Stimulated activated CD8-positive, alpha-beta memory T cell treated with anti-CD3 and anti-CD28 coated beads, Interleukin-7, amount 100 ng/mL, for 1 hour (primary cell): ENCODE measurements around the gene FGF22.
"Not testable (repeated sequence)": the region's sequence is repeated elsewhere in the genome, so short reads cannot be mapped to it uniquely, and the experiment has no call there.

Experiments
- DNase-seq, 2 donors: peaks; one replicate each; pipeline ENCODE4 v3.0.0-alpha.2; 2020; ENCODE audit warnings: low read depth in 2 of 2

Gene FGF22

DNA sequence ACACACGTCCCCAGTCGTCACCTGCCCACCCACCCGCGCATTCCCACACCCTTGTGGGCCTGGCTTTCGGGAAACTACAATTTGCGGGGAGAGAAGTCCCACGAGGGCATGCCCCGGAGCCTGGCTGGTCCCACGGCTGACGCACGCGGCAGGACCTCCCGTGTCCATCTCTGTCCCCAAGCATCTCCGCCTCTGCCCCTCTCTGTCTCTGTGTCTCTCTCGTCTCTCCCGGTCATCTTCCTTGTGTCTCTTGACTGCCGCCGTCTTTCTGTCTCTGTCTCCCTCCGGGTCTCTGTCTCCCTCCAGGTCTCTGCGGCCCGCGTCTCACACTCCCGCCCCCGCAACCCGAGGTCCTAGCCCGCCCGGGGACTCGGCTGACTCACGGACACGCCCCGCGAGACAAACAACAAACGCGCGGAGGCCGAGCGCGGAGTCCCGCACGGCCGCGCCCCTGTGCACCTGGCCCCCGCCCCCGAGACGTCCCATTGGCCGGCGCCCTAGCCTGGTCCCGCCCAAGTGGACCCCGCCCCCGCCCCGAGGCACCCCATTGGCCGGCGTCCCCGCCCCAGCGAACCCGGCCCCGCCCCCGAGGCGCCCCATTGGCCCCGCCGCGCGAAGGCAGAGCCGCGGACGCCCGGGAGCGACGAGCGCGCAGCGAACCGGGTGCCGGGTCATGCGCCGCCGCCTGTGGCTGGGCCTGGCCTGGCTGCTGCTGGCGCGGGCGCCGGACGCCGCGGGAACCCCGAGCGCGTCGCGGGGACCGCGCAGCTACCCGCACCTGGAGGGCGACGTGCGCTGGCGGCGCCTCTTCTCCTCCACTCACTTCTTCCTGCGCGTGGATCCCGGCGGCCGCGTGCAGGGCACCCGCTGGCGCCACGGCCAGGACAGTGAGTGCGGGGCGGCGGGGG is at the start of gene FGF22:
Gene FGF22 (plus strand): TSS at position 627 of the 908 bp plus-strand sequence. CDS start 47 bp downstream, at position 674.
- peak; percentile 93 to 94 for DNase-seq

GRCh38 chr19:590396-590745 is 49.3 kb upstream of the FGF22 start:
- DNase-seq: no peak

DNA sequence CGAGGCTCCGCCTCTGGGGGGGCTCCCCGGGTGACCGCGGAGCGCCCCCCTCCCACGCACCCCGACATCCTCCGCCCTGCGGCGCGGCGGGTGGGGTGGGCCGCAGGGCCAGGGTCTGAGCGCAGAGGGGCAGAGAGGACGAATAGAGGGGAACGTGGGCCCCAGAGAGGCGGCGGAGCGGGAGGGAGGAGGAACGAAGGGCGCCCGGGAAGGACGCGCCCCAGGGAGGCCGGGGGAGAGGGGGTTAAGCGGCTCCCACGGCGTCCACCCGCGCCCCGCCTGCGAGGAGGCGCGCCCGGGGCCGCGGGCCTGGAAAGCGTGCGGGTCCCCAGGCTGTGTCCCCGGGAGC is 49.0 kb upstream of the FGF22 start:
- DNase-seq: no peak

DNA sequence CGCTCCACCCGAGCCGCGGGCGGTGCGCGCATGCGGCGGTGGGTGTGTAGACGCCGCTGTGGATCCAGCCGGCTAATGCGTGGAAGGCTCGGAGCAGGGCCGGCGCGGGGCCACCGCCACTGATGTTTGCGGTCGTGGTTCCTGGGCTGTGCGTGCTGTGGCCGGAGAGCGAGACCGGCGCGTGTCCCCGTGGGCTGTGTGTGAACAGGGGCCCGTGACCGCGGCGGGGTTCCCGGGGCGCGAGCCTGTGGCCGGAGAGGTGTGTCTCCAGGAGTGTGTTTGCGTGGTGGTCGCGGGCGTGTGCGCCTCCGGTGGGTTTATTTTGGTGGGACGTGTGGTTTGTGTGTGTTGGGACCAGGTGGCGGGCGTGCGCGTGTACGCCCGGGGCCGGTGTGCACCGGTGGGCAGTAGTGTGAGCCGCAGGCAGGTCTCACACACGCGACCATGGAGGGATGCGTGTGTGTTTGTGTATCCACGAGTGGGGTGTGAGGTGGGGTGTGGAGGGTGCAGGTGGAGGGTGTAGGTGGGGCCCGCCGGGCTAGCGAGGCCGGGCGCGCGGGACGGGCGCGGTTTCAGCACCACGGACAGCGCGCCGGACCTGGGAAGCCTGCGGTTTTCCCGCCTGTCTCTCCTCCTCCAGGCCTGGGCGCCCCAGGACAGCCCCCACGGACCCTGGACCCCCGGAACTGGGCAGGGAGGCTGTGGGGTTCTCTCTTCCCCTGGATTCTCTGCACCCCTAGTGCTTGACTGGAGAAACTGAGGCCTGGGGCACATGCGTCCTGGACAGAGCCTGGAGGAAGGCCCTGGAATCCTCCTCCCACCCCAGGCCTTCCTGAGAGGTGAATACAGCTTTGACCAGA is 48.4 kb upstream of the FGF22 start:
- no peak for DNase-seq

DNA sequence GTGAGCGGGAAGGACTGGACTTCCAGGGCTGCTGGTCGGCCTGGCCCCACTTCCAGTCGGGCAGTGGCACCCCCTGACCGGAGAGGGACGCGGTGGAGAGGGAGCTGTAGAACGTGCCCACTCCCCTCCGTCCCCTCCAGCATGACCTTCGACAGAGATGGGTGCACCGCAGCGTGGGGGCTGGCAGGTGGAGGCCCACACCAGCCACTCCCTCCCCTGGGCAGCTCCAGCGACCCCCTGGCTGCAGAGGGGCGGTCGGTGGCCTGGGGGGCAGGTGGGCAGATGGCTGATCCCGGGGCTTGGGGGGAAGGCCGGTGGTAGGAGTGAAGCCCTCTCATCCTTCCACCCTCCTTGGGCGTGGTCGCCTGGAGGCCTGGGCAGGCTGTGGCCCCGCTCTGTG is 47.6 kb upstream of the FGF22 start:
- no peak for DNase-seq

DNA sequence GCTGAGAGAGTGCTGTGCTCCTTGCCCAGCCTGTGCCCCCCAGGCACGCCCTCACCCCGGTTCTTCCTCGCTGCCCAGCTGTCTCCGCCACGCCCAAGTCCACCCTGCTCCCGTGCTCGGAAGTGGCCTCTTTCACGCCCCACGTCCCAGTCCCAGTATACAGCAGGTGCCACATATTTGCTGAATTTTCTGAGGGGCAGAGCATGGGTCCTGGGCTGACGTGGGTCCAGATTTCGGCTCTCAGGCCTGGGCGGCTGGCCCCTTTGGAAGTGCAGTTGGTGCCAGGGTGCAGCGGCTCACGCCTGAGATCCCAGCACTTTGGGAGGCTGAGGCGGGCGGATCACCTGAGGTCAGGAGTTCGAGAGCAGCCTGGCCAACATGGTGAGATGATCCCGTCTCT is 46.6 kb upstream of the FGF22 start:
- no peak for DNase-seq

DNA sequence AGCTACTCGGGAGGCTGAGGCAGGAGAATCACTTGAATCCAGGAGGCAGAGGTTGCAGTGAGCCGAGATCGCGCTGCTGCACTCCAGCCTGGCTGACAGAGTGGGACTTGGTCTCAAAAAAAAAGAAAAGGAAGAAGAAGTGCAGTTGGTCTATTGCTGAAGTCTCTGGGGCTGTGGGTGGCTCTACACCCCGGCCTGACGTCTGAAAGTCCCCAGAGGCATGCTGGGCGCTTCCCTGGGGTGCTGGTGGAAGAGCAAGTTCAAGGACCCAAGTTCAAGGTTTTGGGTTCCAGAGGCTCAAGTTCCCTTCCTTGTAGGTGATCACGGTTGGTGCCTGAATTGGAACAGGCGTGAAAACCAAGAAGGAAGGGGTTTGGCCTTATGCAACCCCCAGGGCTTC is 46.2 kb upstream of the FGF22 start:
- DNase-seq: no peak

GRCh38 chr19:594265-594870 is 45.3 kb upstream of the FGF22 start:
- DNase-seq: no peak

DNA sequence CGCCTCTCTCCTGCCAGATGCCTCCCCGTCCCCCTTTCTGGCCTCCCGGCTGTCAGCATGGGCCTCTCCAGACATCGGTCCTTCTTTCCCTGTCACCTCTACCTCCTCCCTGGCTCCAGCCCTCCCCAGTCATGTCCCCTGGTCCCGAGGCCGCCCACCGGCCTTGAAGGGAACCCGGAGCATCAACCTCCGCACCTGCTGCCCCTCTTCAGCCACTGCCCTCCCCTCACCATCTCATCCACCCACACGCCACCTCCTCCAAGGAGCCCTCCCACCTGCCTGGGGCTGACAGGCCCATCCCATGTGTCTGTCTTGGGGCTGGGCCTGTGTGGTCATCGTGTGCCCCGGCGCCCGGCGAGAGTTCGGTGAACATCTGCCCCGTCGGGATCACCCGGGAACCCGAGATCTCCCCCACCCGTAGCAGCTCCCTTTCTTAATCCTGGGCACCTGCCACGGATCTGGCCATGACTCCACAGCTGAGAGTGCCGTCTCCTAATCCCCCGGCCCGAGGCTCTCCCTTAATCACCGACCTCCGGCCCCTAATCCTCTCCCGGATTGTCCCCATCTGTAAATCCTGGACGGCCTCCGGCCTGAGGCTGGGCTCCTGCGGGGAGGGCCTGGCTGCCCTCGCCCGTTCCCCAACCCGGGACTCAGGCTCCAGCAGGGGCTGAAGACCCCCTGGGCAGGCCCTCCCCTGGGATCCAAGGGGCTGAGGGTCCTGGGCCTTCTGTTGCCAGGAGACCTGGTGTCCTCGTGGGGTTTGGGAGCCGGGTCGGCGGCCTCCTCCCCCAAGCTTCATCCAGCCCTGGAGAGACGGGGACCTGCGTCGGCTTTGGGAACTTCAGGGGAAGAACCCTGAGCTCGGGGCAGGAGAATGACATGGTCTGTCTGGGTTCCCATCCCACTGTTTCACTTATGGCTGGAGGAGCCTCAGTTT is 44.1 kb upstream of the FGF22 start:
- no peak for DNase-seq

- DNase-seq: no peak
Observed at GRCh38 chr19:596263-596655, 43.4 kb upstream of the FGF22 start.

- DNase-seq: no peak
Observed at GRCh38 chr19:597406-598315, 42.0 kb upstream of the FGF22 start.

DNA sequence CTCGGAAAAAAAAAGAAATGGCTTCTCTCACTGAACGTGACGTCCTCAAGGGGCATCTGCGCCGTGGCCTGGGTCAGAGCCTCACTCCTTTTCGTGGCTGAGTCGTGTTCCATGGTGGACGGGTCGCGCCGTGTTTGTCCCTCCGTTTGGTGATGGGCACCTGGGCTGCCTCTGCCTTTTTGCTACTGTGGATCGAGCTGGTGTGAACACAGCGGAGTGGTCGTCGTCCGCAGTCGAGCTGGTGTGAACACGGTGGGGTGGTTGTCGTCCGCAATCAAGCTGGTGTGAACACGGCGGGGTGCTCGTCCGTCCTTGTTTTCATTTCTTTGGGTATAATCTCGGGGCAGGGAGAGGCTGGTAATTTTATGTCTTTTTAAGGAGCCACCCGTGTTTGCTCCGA is 38.4 kb upstream of the FGF22 start:
- no peak for DNase-seq

DNA sequence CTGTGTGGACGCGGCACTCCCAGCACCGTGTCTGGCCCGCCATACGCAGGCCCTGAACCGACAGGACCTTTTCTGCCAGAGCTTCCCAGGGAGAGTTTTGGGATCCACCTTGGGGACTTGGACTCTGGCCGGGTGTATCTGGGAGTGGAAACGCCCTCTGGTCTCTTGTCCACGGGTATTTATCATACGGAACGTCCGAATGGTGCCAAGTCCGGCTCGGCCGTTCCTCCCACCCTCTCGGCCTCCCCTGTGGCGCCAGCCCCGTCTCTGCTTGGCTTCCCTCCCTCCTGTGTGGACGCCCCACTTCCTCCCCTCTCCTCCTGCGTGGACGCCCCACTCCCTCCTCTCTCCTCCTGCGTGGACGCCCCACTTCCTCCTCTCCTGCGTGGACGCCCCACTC is 37.9 kb upstream of the FGF22 start:
- DNase-seq: no peak

DNA sequence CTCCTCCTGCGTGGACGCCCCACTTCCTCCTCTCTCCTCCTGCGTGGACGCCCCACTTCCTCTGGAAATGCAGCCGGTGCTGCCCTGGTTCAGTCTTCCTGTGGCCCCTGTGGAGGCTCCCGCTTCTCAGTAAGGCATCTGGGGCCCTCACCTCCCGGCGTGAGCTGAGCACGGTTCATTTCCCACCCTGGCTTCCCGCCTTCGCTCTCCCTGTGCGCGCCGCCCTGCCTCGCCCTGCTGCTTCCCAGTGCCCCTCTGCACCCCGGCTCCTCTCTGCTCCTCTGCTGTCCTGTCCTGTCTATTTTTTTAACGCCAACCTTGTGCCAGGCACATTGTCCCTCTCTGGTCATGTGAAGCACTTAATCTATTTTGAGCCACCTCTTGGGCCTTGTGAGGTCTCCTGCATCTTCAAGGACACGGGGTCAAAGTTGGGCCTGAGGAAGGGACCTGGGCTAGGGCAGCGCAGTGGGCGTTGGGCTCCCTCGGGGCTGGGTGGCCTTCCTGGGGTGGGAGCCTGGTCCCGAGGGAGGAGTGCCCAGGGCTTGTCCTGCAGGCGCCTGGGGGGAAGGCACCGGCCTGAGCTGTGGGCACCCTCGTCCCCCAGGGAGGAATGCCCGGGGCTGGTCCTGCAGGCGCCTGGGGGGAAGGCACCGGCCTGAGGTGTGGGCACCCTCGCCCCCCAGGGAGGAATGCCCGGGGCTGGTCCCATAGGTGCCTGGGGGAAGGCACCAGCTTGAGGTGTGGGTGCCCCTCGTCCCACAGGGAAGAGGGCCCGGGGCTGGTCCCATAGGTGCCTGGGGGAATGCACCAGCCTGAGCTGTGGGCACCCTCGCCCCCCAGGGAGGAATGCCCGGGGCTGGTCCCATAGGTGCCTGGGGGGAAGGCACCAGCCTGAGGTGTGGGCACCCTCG is 37.0 kb upstream of the FGF22 start:
- DNase-seq: no peak

DNA sequence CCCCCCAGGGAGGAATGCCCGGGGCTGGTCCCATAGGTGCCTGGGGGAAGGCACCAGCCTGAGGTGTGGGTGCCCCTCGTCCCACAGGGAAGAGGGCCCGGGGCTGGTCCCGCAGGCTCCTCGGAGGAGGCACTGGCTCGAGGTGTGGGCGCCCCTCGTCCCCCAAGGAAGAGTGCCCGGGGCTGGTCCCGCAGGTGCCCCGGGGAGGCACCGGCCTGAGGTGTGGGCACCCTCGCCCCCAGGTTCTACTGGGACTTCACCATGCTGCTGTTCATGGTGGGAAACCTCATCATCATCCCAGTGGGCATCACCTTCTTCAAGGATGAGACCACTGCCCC is 36.4 kb upstream of the FGF22 start:
- not testable (repeated sequence) for DNase-seq

DNA sequence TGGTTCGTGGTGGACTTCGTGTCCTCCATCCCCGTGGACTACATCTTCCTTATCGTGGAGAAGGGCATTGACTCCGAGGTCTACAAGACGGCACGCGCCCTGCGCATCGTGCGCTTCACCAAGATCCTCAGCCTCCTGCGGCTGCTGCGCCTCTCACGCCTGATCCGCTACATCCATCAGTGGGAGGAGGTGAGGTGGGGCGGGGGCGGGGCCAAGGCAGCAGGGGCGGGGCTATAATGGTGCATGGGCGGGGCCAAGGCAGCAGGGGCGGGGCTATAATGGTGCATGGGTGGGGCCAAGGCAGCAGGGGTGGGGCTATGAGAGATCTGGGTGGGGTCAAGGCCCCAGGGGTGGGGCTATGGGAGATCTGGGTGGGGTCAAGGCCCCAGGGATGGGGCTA is 35.9 kb upstream of the FGF22 start:
- not testable (repeated sequence) for DNase-seq

- no peak for DNase-seq
Observed at GRCh38 chr19:604355-604754, 35.3 kb upstream of the FGF22 start.

GRCh38 chr19:605061-605971 is 34.4 kb upstream of the FGF22 start:
- not testable (repeated sequence) for DNase-seq
